ENCODE data around the gene MAP3K4.

Gene MAP3K4

GRCh38 chr6:161066511-161066910 is 74.9 kb downstream of the MAP3K4 start:
- Histone ChIP-seq H3K27ac (ENCODE audit: low read depth, low read length, severe bottlenecking) (no peak overlapping the region), H3K36me3 (ENCODE audit: control insufficient read depth, insufficient read depth, low read length) (peaks cover 19% of the 10 kb centered on the region), H3K9me3 (ENCODE audit: control insufficient read depth, low read length) (peaks cover under 1% of the 10 kb centered on the region), H3K4me3 (ENCODE audit: extremely low read depth, insufficient read depth, low read length, poor library complexity, severe bottlenecking) (no peak overlapping the region), H3K4me1 (ENCODE audit: control insufficient read depth, insufficient read depth, low read length, poor library complexity, severe bottlenecking) (no peaks in the 10 kb centered on the region)
- WGBS, 2 experiments (ENCODE audit: insufficient coverage in 2 of 2), result no CpG with 5 or more reads among the region's 3 CpGs

- H3K4me3 ChIP-seq (ENCODE audit: extremely low read depth, insufficient read depth, low read length, poor library complexity, severe bottlenecking), result no peak overlapping the region
- WGBS, 2 experiments (ENCODE audit: insufficient coverage in 2 of 2), result no CpG with 5 or more reads among the region's 3 CpGs
- H3K4me1 ChIP-seq (ENCODE audit: control insufficient read depth, insufficient read depth, low read length, poor library complexity, severe bottlenecking), result no peaks in the 10 kb centered on the region
- H3K9me3 ChIP-seq (ENCODE audit: control insufficient read depth, low read length), result no peaks in the 10 kb centered on the region
- H3K27ac ChIP-seq (ENCODE audit: low read depth, low read length, severe bottlenecking), result no peak overlapping the region
- H3K36me3 ChIP-seq (ENCODE audit: control insufficient read depth, insufficient read depth, low read length), result peaks cover 19% of the 10 kb centered on the region
These were observed 76.2 kb downstream of the MAP3K4 start for GRCh38 chr6:161067749-161068148.

- Histone ChIP-seq H3K9me3 (ENCODE audit: control insufficient read depth, low read length) (no peaks in the 10 kb centered on the region), H3K36me3 (ENCODE audit: control insufficient read depth, insufficient read depth, low read length) (peaks cover 21% of the 10 kb centered on the region), H3K4me3 (ENCODE audit: extremely low read depth, insufficient read depth, low read length, poor library complexity, severe bottlenecking) (no peak overlapping the region), H3K4me1 (ENCODE audit: control insufficient read depth, insufficient read depth, low read length, poor library complexity, severe bottlenecking) (no peaks in the 10 kb centered on the region), H3K27ac (ENCODE audit: low read depth, low read length, severe bottlenecking) (no peak overlapping the region)
- 81 to 82% methylated on average over 3 of the region's 3 CpGs for WGBS, 2 experiments (ENCODE audit: insufficient coverage in 2 of 2)
These were observed 76.8 kb downstream of the MAP3K4 start for GRCh38 chr6:161068321-161068741.

- Histone ChIP-seq H3K4me3 (ENCODE audit: extremely low read depth, insufficient read depth, low read length, poor library complexity, severe bottlenecking) (no peak overlapping the region), H3K27ac (ENCODE audit: low read depth, low read length, severe bottlenecking) (no peak overlapping the region), H3K36me3 (ENCODE audit: control insufficient read depth, insufficient read depth, low read length) (peaks cover 59% of the 10 kb centered on the region), H3K9me3 (ENCODE audit: control insufficient read depth, low read length) (no peaks in the 10 kb centered on the region), H3K4me1 (ENCODE audit: control insufficient read depth, insufficient read depth, low read length, poor library complexity, severe bottlenecking) (no peaks in the 10 kb centered on the region)
- WGBS, 2 experiments (ENCODE audit: insufficient coverage in 2 of 2), result 76 to 88% methylated on average over 4 to 5 of the region's 5 CpGs
These were observed 82.4 kb downstream of the MAP3K4 start for GRCh38 chr6:161073930-161074329.

GRCh38 chr6:161074496-161075121 is 83.0 kb downstream of the MAP3K4 start:
- Histone ChIP-seq H3K36me3 (ENCODE audit: control insufficient read depth, insufficient read depth, low read length) (peaks cover 64% of the 10 kb centered on the region), H3K27ac (ENCODE audit: low read depth, low read length, severe bottlenecking) (no peak overlapping the region), H3K4me3 (ENCODE audit: extremely low read depth, insufficient read depth, low read length, poor library complexity, severe bottlenecking) (no peak overlapping the region), H3K9me3 (ENCODE audit: control insufficient read depth, low read length) (no peaks in the 10 kb centered on the region), H3K4me1 (ENCODE audit: control insufficient read depth, insufficient read depth, low read length, poor library complexity, severe bottlenecking) (no peaks in the 10 kb centered on the region)
- WGBS, 2 experiments (ENCODE audit: insufficient coverage in 2 of 2), result 100% methylated on average over 3 of the region's 5 CpGs; no CpG with 5 or more reads in 1 of the 2 experiments

DNA sequence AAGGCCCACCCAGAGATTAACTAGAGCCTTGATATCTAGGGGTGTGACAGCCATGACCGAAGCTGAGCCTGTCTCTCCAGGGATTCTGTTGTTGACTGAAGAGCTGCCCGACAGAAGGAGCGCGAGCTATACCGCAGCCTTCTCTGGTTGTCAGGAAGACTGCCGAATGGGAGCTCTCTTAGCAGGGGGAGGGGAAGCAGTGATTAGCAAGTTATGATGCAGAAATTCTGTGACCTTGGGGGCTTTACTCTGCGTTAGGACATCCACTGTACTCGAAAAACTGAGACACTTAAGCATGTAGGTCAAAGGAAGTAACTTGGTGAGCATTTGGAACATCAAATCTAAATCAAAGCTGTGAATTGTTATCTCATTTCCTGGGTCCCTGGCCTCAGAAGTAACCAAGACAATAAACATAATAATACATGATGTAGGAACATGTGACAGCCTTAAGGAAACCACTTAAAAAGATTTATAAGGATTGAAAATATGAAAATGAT is 84.7 kb downstream of the MAP3K4 start:
- H3K36me3 ChIP-seq (ENCODE audit: control insufficient read depth, insufficient read depth, low read length), result peaks cover 68% of the 10 kb centered on the region
- WGBS, 2 experiments (ENCODE audit: insufficient coverage in 2 of 2), result 87% methylated on average over 6 to 8 of the region's 8 CpGs

GRCh38 chr6:161079566-161080262 is 88.1 kb downstream of the MAP3K4 start:
- Histone ChIP-seq H3K4me3 (ENCODE audit: extremely low read depth, insufficient read depth, low read length, poor library complexity, severe bottlenecking) (no peak overlapping the region), H3K4me1 (ENCODE audit: control insufficient read depth, insufficient read depth, low read length, poor library complexity, severe bottlenecking) (no peaks in the 10 kb centered on the region), H3K9me3 (ENCODE audit: control insufficient read depth, low read length) (no peaks in the 10 kb centered on the region), H3K36me3 (ENCODE audit: control insufficient read depth, insufficient read depth, low read length) (peaks cover 79% of the 10 kb centered on the region), H3K27ac (ENCODE audit: low read depth, low read length, severe bottlenecking) (no peak overlapping the region)
- WGBS, 2 experiments (ENCODE audit: insufficient coverage in 2 of 2), result 90 to 96% methylated on average over 3 to 9 of the region's 12 CpGs

More for the DNA sequence above, 84.7 kb downstream of the MAP3K4 start:
- no peak overlapping the region for H3K4me3 ChIP-seq (ENCODE audit: extremely low read depth, insufficient read depth, low read length, poor library complexity, severe bottlenecking)
- no peaks in the 10 kb centered on the region for H3K9me3 ChIP-seq (ENCODE audit: control insufficient read depth, low read length)
- H3K4me1 ChIP-seq (ENCODE audit: control insufficient read depth, insufficient read depth, low read length, poor library complexity, severe bottlenecking), result no peaks in the 10 kb centered on the region
- H3K27ac ChIP-seq (ENCODE audit: low read depth, low read length, severe bottlenecking), result no peak overlapping the region

GRCh38 chr6:161080263-161080970 is 88.8 kb downstream of the MAP3K4 start:
- WGBS, 2 experiments (ENCODE audit: insufficient coverage in 2 of 2), result 90 to 93% methylated on average over 5 to 6 of the region's 12 CpGs
- H3K27ac ChIP-seq (ENCODE audit: low read depth, low read length, severe bottlenecking), result no peak overlapping the region
- no peak overlapping the region for H3K4me3 ChIP-seq (ENCODE audit: extremely low read depth, insufficient read depth, low read length, poor library complexity, severe bottlenecking)
- H3K4me1 ChIP-seq (ENCODE audit: control insufficient read depth, insufficient read depth, low read length, poor library complexity, severe bottlenecking), result no peaks in the 10 kb centered on the region
- H3K9me3 ChIP-seq (ENCODE audit: control insufficient read depth, low read length), result no peaks in the 10 kb centered on the region
- H3K36me3 ChIP-seq (ENCODE audit: control insufficient read depth, insufficient read depth, low read length), result peaks cover 78% of the 10 kb centered on the region

- H3K4me3 ChIP-seq (ENCODE audit: extremely low read depth, insufficient read depth, low read length, poor library complexity, severe bottlenecking), result no peak overlapping the region
- peaks cover 79% of the 10 kb centered on the region for H3K36me3 ChIP-seq (ENCODE audit: control insufficient read depth, insufficient read depth, low read length)
- H3K4me1 ChIP-seq (ENCODE audit: control insufficient read depth, insufficient read depth, low read length, poor library complexity, severe bottlenecking), result no peaks in the 10 kb centered on the region
- 88 to 89% methylated on average over 1 to 2 of the region's 2 CpGs for WGBS, 2 experiments (ENCODE audit: insufficient coverage in 2 of 2)
- H3K9me3 ChIP-seq (ENCODE audit: control insufficient read depth, low read length), result no peaks in the 10 kb centered on the region
- H3K27ac ChIP-seq (ENCODE audit: low read depth, low read length, severe bottlenecking), result no peak overlapping the region
These were observed 90.6 kb downstream of the MAP3K4 start for GRCh38 chr6:161082215-161082614.

DNA sequence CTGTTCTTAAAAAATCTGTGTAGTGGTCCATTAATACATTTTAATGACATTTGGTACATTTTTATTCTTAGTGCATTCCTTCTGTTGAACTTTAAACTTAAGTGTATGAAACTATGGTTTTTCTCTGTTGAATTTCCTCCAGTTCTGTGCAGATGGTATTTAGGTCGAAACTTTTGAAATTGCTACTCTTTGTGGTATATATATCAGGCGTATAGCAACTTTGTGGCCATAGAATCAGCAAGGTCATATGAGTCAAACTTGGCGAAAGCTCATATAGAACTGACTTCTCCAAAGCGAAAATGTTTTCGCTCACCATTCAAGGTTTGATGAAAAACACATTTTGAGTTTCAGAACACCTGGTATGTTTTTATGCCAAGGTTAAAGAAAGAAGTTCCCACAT is 93.7 kb downstream of the MAP3K4 start:
- WGBS, 2 experiments (ENCODE audit: insufficient coverage in 2 of 2), result 93 to 100% methylated on average over 5 of the region's 5 CpGs
- H3K27ac ChIP-seq (ENCODE audit: low read depth, low read length, severe bottlenecking), result no peak overlapping the region
- peaks cover 68% of the 10 kb centered on the region for H3K36me3 ChIP-seq (ENCODE audit: control insufficient read depth, insufficient read depth, low read length)
- H3K9me3 ChIP-seq (ENCODE audit: control insufficient read depth, low read length), result no peaks in the 10 kb centered on the region
- H3K4me3 ChIP-seq (ENCODE audit: extremely low read depth, insufficient read depth, low read length, poor library complexity, severe bottlenecking), result no peak overlapping the region
- no peaks in the 10 kb centered on the region for H3K4me1 ChIP-seq (ENCODE audit: control insufficient read depth, insufficient read depth, low read length, poor library complexity, severe bottlenecking)

Measured in mesodermal cell (in vitro differentiated cells).